Kasumi-1 (cell line): Measurements from ENCODE around the gene TLCD3A.
"Not testable (repeated sequence)": the region's sequence is repeated elsewhere in the genome, so short reads cannot be mapped to it uniquely, and the experiment has no call there.

Source experiments
- DNase-seq, 2 experiments: peaks; one replicate each; lab custom pipeline; 2025; lab: John Stamatoyannopoulos, UW

TLCD3A gene

DNA sequence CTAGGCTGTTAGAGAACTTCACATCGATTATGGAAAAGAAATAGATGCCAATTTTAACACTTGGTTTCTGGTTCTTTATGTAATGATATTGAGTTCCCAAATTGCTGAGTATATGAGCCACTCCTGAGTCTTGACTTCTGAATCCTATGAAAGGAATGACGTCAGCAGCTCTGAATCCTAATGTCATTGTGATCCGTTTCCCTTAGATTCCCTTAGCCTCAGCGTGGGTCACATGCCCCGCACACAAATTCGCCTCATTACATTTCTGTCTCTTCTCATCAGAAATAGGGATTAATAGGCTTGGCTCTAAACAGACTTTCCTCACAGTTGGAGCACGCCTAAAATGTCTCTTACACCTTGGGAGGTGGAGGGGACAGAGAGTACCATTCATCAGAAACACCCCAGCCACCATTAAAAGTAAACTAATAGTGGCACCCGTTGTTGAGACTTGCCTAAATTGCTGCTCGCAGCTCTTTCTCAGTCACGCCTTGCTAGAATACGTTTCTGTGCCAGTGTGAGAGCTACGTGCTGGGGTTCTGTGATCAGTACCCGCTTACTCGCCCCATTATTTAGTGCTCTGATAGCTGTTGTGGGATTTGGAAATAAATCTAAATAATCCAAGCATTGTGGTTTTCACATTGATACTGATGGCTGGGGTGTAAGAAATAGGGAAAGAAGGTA lies 56.9 kb downstream of the TLCD3A start:
- no peak for DNase-seq

DNA sequence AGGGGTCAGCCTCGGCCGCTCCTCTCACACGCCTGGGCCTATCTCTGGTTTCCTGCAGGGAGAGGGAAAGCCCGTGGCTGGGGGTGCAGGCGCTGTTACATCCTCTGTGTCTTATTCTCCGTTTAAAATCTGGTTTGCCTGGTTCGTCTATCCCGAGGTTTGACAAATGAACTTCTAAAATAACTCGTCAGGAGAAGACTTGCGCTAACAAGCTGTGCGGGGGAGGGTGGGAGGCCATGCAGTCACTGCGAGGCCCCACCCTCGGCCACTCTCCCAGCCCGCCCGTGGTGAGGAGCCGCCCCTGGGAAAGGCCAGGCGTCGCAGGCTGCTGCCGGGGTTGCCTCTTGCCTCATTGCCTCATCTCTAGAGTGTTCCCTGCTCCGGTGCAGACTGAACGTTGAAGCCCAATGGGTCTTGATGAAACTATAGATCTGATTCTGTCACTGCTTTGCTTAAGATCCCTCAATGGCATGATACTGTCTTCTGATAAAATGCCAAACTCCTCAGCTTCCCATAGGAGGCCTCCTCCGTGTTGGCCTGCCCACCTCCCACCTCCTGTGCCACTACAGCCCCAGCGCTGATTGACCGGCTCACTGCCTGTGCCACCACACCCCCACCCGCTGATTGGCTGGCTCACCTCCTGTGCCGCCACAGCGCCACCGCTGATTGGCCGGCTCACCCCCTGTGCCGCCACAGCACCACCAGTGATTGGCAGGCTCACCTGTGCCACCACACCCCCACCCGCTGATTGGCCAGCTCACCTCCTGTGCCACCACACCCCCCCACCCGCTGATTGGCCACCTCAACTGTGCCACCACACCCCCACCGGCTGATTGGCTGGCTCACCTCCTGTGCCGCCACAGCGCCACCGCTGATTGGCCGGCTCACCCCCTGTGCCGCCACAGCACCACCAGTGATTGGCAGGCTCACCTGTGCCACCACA lies 57.8 kb downstream of the TLCD3A start:
- not testable (repeated sequence) for DNase-seq

DNA sequence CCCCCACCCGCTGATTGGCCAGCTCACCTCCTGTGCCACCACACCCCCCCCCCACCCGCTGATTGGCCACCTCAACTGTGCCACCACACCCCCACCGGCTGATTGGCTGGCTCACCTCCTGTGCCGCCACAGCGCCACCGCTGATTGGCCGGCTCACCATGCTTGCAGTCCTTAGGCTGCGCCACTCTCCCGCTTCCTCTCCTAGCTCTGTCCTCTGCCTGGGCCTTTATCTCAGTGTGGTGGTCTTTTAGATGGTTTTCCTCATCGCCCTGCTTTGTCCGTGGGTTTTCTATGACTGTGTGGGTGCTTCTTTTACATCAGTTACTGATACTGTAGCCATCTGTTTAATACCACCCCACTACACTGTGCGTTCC lies 58.5 kb downstream of the TLCD3A start:
- not testable (repeated sequence) for DNase-seq

DNA sequence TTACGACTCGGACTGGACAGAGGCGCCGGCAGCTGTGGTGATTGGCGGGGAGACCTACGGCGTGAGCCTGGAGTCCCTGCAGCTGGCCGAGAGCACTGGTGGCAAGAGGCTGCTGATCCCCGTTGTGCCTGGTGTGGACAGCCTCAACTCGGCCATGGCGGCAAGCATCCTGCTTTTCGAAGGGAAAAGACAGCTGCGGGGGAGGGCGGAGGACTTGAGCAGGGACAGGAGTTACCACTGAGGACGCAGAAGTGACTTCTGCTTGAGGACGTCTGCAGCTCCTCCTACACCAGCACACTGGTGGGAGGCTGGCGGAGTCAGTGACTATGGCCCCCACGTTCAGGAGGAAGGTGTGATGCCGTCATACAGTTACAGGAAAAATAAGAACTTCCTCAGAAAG lies 59.4 kb downstream of the TLCD3A start:
- no peak for DNase-seq

DNA sequence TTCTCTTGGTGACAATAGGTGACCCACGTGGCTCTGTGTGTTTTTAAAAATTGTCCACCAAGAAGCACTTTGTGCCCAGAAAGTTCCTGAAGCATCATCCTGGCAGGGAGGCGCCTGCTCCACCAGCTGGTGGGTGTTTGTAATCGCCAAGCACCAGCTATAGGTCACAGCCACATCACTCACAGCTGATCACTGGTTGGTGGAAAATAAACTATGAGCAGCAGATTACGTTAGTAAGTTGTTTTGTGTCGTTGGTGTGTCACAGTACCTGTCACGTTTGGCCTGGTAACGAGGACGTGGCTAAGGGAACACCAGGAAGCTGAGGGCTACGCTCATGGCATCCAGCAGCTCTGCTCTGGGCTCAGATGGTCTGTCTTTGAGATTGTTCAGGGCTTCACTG lies 59.9 kb downstream of the TLCD3A start:
- DNase-seq, result no peak
